GM10266 (cell line): ENCODE results near the gene SLC7A6OS.

Source experiments
- DNase-seq: peaks from one replicate; pipeline ENCODE4 v3.0.0; 2012; ENCODE audit errors: extremely low spot score
- CTCF ChIP-seq: IDR thresholded peaks from 2 replicates; pipeline ENCODE4 v1.5.1; 2012; ENCODE audit warnings: mild to moderate bottlenecking, low read depth; ENCODE audit not compliant: control insufficient read depth, insufficient read depth; ENCODE audit errors: missing control alignments

SLC7A6OS gene

GRCh38 chr16:68253721-68254120, 57.0 kb downstream of the SLC7A6OS start:
- no peak for TF ChIP-seq CTCF
- no peak for DNase-seq

GRCh38 chr16:68252383-68252782, 58.4 kb downstream of the SLC7A6OS start:
- no peak for DNase-seq
- TF ChIP-seq CTCF, result no peak

GRCh38 chr16:68251832-68252231, 58.9 kb downstream of the SLC7A6OS start:
- TF ChIP-seq CTCF, result no peak
- DNase-seq, result no peak

- no peak for TF ChIP-seq CTCF
- no peak for DNase-seq
Observed at GRCh38 chr16:68250951-68251350, 59.8 kb downstream of the SLC7A6OS start.

GRCh38 chr16:68249371-68249770, 61.4 kb downstream of the SLC7A6OS start:
- TF ChIP-seq CTCF, result no peak
- no peak for DNase-seq
